Iris pigment epithelial cell (primary cell): Measurements from ENCODE around the gene SEC23IP.
A peak's percentile ranks its signal among the peaks of the same experiment; 100 is the strongest.
"Not testable (repeated sequence)": the region's sequence is repeated elsewhere in the genome, so short reads cannot be mapped to it uniquely, and the experiment has no call there.

Experiments used
- DNase-seq: peaks from one replicate; pipeline ENCODE4 v3.0.0-alpha.2; 2011; ENCODE audit warnings: low read depth

The SEC23IP gene

GRCh38 chr10:119883901-119884611 lies 8.5 kb upstream of the SEC23IP start:
- DNase-seq = not testable (repeated sequence)

- not testable (repeated sequence) for DNase-seq
These were observed 6.5 kb upstream of the SEC23IP start for GRCh38 chr10:119886070-119886469.

GRCh38 chr10:119888715-119889114 lies 3.8 kb upstream of the SEC23IP start:
- DNase-seq = not testable (repeated sequence)

GRCh38 chr10:119889201-119889600 lies 3.3 kb upstream of the SEC23IP start:
- not testable (repeated sequence) for DNase-seq

GRCh38 chr10:119890307-119890706 lies 2.2 kb upstream of the SEC23IP start:
- not testable (repeated sequence) for DNase-seq

GRCh38 chr10:119891849-119892187 lies 712 bp upstream of the SEC23IP start:
- not testable (repeated sequence) for DNase-seq

GRCh38 chr10:119893074-119893473 lies 544 bp downstream of the SEC23IP start:
- DNase-seq = no peak

- no peak for DNase-seq
These were observed 1.4 kb downstream of the SEC23IP start for GRCh38 chr10:119893845-119894427.

GRCh38 chr10:119896061-119896655 lies 3.6 kb downstream of the SEC23IP start:
- DNase-seq = peak; percentile 92

GRCh38 chr10:119896937-119897770 lies 4.6 kb downstream of the SEC23IP start:
- DNase-seq = no peak

- no peak for DNase-seq
These were observed 6.0 kb downstream of the SEC23IP start for GRCh38 chr10:119898577-119898976.

GRCh38 chr10:119903946-119904666 lies 11.6 kb downstream of the SEC23IP start:
- DNase-seq = no peak

- not testable (repeated sequence) for DNase-seq
These were observed 15.2 kb downstream of the SEC23IP start for GRCh38 chr10:119907695-119908094.

- DNase-seq = no peak
These were observed 15.6 kb downstream of the SEC23IP start for GRCh38 chr10:119908166-119908565.

- no peak for DNase-seq
These were observed 18.2 kb downstream of the SEC23IP start for GRCh38 chr10:119910689-119911088.

- no peak for DNase-seq
These were observed 25.2 kb downstream of the SEC23IP start for GRCh38 chr10:119917777-119918176.

- DNase-seq = peak; percentile 38
These were observed 26.7 kb downstream of the SEC23IP start for GRCh38 chr10:119919271-119919670.

- no peak for DNase-seq
These were observed 27.3 kb downstream of the SEC23IP start for GRCh38 chr10:119919826-119920225.

- no peak for DNase-seq
These were observed 35.9 kb downstream of the SEC23IP start for GRCh38 chr10:119928411-119928810.

- no peak for DNase-seq
These were observed 39.3 kb downstream of the SEC23IP start for GRCh38 chr10:119931871-119932270.

GRCh38 chr10:119932631-119933030 lies 40.1 kb downstream of the SEC23IP start:
- no peak for DNase-seq

- DNase-seq = no peak
These were observed 40.6 kb downstream of the SEC23IP start for GRCh38 chr10:119933179-119933578.
